Adrenal gland (tissue), 5 donors: ENCODE measurements around the gene ANAPC2.

Experiments used
- CTCF ChIP-seq, 6 experiments: fragments of 450-650 bp in 4 of 6; fragments of 200-600 bp in 2 of 6; sonication (generic) in 1 of 6; IDR thresholded peaks; 1 replicate in 5 of 6; 2 replicates in 1 of 6; pipeline versions ENCODE4 v1.5.1 to v1.8.0; 2016 to 2021; ENCODE audit warnings: antibody characterized with exemption in 6 of 6, mild to moderate bottlenecking in 2 of 6, moderate library complexity in 1 of 6
- POLR2A ChIP-seq, 2 donors: fragments of 450-650 bp; IDR thresholded peaks; one replicate each; pipeline ENCODE4 v1.6.1; 2017; ENCODE audit warnings: antibody characterized with exemption in 2 of 2, mild to moderate bottlenecking in 2 of 2, moderate library complexity in 1 of 2
- donor health status: DM: no; HTN: no; CAD: no.

DNA sequence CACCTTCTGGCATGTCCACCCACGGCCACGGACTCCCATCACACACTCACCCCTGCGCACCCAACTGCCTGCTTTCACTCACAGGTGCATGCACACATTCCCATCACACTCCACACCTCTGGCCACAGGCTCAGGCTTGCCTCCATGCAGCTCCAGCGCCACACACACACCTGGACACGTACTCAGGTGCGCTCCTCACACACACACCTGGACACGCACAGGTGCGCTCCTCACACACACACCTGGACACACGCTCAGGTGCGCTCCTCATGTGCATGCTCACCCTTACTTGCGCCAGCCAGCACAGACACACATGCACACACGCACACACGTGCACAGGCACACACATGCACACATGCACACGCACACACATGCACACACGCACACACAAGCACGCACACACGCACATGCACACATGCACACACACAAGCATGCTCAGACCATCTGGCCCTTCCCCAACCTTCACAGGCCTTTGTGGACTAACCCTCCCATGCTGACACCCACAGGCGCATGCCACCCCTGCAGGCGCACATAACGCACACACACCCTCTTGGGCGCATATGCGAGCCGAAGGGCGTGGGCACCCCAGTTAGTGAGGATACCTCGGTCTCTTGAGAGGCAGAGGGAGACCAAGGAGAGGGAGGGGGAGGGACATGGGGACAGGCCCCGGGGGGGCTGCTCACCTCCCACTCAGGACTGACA is 41.1 kb downstream of the ANAPC2 start:
- no peak for TF ChIP-seq POLR2A (IDR thresholded peaks at IDR 0.05)
- no peak for TF ChIP-seq CTCF (IDR thresholded peaks at IDR 0.05)
